ENCODE data around the gene NACC2.

DNA sequence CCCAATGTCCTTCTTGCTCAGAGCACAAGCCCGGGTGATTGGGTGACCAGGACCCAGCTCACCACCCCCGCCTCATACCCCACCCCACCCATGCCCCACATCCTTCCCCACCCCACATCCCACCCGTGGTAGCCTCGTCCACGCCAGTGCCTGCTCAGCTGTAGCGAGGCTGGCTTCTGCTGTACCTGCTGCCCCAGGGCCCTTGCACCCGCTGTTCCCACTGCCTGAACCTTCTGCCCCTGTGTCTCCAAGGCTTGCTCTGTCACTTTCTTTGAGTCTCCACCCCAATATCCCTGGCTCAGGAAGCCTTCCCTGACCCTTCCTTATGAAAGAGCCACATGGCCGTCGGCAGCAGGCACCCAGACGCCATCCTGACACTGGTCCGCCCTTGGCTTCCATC is 3.1 kb upstream of the NACC2 start:
- TF ChIP-seq, protein P1, sequence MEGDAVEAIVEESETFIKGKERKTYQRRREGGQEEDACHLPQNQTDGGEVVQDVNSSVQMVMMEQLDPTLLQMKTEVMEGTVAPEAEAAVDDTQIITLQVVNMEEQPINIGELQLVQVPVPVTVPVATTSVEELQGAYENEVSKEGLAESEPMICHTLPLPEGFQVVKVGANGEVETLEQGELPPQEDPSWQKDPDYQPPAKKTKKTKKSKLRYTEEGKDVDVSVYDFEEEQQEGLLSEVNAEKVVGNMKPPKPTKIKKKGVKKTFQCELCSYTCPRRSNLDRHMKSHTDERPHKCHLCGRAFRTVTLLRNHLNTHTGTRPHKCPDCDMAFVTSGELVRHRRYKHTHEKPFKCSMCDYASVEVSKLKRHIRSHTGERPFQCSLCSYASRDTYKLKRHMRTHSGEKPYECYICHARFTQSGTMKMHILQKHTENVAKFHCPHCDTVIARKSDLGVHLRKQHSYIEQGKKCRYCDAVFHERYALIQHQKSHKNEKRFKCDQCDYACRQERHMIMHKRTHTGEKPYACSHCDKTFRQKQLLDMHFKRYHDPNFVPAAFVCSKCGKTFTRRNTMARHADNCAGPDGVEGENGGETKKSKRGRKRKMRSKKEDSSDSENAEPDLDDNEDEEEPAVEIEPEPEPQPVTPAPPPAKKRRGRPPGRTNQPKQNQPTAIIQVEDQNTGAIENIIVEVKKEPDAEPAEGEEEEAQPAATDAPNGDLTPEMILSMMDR (IDR thresholded peaks at IDR 0.05 in 8 of 11, conservative IDR thresholded peaks at IDR 0.05 in 3 of 11), result no peak
- TF ChIP-seq POLR2A (IDR thresholded peaks at IDR 0.05), result no peak
